ENCODE results near the gene PTDSS2. TPM values are rescaled to one million over a fixed set of nuclear protein-coding genes. Genes with fewer than 3 reads are reported as not detected.

PTDSS2 gene
- 30.9 and 31.2 TPM in 2 replicates for total RNA-seq

DNA sequence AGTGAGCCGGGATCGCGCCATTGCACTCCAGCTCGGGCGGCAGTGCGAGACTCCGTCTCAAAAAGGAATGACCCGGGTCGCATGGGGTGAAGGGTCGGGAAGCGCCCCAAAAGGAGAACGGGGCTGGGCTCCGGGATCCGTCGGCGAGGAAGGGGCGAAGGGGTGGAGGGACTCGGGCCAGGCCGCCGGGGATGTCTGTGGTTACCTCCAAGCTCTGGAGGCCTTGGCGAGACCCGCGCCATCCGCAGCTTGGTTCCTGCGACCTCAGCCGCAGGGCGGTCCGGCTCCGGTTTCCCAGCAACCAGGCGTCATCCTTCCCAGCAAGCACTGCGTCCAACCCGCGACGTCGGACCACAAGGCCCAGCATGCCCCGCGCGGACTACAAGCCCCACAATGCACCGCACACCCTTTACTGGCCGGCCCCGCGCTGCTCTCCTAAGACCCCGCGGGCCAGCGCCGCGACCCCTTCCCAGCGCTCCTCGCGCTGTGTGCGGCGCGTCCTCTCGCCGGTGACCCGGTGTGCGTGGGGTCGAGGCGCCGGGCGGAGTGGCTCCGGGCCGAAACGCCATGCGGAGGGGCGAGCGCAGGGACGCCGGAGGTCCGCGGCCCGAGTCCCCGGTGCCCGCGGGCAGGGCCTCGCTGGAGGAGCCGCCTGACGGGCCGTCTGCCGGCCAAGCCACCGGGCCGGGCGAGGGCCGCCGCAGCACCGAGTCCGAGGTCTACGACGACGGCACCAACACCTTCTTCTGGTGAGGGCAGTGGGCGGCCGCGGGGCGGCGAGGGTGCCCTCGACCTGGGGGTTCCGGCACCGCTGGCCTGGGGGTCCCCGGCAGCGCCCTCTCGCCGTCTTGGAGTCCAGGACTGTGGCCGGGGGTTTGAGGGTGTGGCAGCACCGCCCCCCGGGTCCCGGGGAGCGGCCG lies at the start of gene PTDSS2:
Gene PTDSS2, plus strand, starts transcription at position 391 of the 920 bp plus-strand sequence. Its CDS starts 177 bp downstream, at position 568.

DNA sequence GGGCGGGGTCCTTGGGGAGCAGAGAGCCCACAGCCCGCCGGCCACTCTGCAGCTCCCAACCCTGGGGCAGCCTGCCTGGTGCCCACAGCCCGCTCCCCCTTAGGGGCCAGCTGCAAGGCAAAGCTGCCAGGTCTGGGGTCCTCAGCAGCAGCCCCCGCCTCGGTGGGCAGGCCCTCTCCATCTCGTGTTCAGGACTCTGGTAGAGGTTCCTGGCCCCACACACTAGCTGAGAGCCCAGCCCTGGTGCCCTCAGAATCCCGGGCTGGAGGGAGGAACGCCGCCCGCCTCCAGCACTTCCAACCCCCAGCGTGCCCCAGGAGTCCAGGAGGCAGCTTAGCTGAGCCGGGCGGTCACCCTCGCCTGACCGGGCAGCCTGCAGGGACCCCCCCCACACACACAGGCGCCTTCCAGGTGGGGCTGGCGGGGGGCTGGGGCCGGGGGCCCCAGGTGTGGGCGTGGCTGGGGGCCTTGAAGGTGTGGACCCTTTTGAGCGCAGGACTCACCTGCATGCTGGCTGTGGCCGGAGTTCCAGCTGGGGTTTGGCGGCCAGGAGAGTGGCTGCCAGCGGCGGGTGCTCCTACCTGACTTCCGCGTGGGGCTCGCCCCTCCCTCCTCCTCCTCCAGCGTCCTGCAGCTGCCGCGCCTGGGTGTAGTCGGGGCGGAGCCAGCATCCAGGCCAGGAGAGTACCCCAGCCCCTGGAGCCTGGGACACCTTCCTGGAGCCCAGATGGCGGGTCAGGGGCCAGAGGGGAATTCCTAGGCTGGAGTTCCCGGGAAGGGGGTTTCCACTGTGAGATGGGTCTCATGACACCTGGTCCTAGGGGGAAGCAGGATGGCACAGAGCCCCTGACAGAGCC lies 8.4 kb upstream of the PTDSS2 start, which contains the start of gene ANO9:
Gene ANO9, minus strand, starts transcription at position 594 of the 857 bp plus-strand sequence. Its CDS starts 85 bp downstream, at position 509.

DNA sequence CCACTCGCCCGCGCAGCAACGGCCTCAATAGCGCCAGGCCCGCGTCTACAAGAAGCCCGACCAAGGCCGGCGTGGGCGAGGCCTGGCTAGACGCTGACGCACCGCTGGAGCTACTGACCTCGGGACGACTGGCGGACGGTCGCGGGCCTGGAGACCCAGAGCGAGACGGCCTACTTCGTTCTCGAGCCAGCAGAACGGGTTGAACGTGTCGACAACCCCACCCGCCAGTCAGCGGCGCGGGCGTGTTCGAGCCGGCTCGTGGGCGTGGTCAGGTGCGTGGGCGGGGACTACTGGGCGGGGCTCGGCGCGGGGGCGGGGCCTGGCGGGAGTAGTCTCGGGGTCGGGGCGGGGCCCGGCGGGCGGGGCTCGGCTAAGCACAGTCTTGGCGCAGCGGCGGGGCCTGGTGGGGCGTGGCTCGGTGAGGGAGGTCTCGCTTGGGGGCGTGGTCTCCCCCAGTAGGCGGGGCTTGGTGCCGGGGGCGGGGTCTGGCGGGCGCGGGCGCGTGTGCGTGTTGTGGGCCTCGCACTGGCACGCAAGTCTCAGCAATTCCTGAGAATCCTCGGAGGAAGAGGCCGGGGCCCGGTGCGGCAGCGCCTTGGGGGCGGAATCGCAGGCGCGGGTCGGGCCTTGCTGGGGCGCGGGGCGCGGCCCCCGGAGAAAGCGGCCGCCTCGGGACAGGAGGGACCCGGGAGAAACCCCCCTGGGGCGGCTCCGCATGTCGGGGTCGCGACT lies 57.1 kb downstream of the PTDSS2 start, which contains the start of gene RNH1:
Gene RNH1, minus strand, starts transcription at position 248 of the 732 bp plus-strand sequence. CDS start 5,080 bp downstream, outside the sequence.

DNA sequence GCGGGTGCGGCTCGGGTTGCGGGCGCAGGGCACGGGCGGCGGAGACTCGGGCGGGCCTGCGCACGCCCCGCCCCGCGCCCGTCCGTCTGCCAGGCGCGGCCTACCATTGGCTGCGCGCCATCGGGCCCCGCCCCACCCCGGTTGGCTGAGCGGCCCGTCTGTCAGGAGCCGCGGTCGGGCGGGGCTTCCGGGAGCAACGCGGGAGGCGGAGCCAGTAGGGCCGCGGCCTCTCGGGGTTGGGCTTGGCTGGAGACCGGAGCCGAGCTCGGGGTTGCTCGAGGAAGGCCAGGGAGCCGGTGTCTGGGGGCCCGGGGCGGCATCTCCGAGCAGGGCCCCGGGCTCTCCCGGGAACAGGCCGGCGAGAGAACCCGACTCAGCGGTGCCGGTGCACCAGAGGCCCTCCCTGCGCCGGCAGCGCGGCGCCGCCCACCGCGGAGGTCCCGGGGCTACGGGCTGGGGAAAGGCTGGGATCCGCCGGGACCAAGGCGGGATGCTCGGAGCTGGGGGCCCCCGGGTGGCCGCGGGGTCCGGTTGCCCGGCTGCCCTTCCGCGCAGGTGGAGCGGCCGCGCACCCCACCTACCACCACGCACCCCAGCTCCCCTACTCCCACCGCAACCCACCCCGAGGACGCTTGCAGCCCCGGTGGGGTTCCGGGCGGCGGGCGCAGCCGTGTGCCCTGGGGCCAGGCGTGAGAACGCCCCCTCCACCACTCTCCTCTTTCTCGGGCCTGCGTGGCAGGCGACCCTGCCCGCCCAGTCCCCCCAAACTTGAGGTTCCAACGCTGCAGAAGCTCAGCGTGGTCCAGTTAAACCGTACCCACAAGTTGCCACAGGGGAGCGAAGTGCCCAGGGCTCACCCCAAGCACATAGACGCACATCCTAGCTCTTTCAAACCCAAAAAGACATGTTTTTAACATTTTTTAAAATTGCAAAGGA lies 85.7 kb downstream of the PTDSS2 start, which contains the start of gene HRAS:
Gene HRAS, minus strand, starts transcription at position 58 of the 936 bp plus-strand sequence.

DNA sequence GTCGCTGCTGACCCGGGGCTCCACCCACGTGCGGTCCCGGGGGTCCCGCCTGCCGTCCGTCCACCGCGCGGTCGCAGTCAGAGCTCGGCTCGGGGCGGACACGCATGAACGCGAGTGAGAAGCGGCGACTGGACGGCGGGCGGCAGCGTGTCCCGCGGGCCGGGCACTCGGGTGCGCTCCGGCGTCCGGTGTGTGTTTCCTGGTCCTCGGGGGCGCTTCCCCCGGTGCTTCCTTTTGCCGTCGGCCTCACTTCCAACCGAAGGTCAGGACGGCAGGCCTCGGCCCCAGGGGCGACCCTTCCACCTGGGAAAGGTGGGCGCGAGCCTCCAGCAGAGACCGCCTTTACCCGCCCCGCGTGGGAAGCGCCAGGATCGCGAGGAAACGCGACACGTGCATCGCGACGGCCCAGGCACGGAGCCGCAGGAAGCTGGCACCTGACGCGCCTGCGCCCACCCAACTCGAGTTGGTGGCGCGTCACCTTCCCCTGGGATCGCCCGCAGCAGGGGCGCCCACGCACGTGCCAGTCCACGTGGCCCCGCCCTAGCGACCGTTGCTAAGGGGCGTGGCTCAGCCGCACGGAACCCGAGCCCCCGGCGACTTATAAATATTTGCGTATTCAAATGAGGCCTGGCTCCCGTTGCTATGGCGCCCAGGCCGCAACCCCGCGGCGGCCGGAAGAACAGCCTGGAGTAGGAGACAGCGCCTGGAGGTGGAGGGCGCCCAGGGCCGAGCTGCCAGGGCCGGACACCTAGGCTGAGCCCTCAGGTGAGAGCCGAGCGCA lies 87.0 kb downstream of the PTDSS2 start, which contains the start of gene LRRC56:
Gene LRRC56, plus strand, starts transcription at position 687 of the 781 bp plus-strand sequence. CDS start 3,158 bp downstream, outside the sequence.

Other genes starting within 250 kb of the PTDSS2 start
- 24.3 and 45.9 TPM in 2 replicates for gene BET1L, start 242.9 kb upstream of the PTDSS2 start, total RNA-seq
- gene RIC8A, start 242.6 kb upstream of the PTDSS2 start, total RNA-seq = 106 and 137 TPM in 2 replicates
- 4.8 and 8.4 TPM in 2 replicates for gene SIRT3, start 213.9 kb upstream of the PTDSS2 start, total RNA-seq
- 106 and 125 TPM in 2 replicates for gene PSMD13, start 213.3 kb upstream of the PTDSS2 start, total RNA-seq
- gene NLRP6, start 171.9 kb upstream of the PTDSS2 start, total RNA-seq = not detected in 2 replicates
- gene PGGHG, start 161.2 kb upstream of the PTDSS2 start, total RNA-seq = 11.6 and 21.6 TPM in 2 replicates
- not detected in 2 replicates for gene IFITM5, start 150.8 kb upstream of the PTDSS2 start, total RNA-seq
- 13.1 and 30.3 TPM in 2 replicates for gene IFITM2, start 142.5 kb upstream of the PTDSS2 start, total RNA-seq
- gene IFITM1, start 136.2 kb upstream of the PTDSS2 start, total RNA-seq = 0.42 and 11.6 TPM in 2 replicates
- 43.1 and 48.1 TPM in 2 replicates for gene IFITM3, start 129.4 kb upstream of the PTDSS2 start, total RNA-seq
- gene B4GALNT4, start 80.8 kb upstream of the PTDSS2 start, total RNA-seq = 8.0 and 10.0 TPM in 2 replicates
- 0.69 and 1.8 TPM in 2 replicates for gene PKP3, start 56.1 kb upstream of the PTDSS2 start, total RNA-seq
- 8.1 and 14.0 TPM in 2 replicates for gene SIGIRR, start 35.3 kb upstream of the PTDSS2 start, total RNA-seq
- not detected in 2 replicates for gene ANO9, start 8.3 kb upstream of the PTDSS2 start, total RNA-seq
- gene RNH1, start 57.0 kb downstream of the PTDSS2 start, total RNA-seq = 256 and 286 TPM in 2 replicates
- gene HRAS, start 85.3 kb downstream of the PTDSS2 start, total RNA-seq = 32.1 and 44.6 TPM in 2 replicates
- gene LRRC56, start 87.2 kb downstream of the PTDSS2 start, total RNA-seq = 0.89 and 1.0 TPM in 2 replicates
- 0.30 and 0.60 TPM in 2 replicates for gene LMNTD2, start 110.5 kb downstream of the PTDSS2 start, total RNA-seq
- 7.1 and 13.3 TPM in 2 replicates for gene RASSF7, start 110.7 kb downstream of the PTDSS2 start, total RNA-seq
- 22.3 and 41.2 TPM in 2 replicates for gene PHRF1, start 126.2 kb downstream of the PTDSS2 start, total RNA-seq
- gene IRF7, start 165.7 kb downstream of the PTDSS2 start, total RNA-seq = 5.9 and 6.5 TPM in 2 replicates
- not detected in 2 replicates for gene CDHR5, start 174.7 kb downstream of the PTDSS2 start, total RNA-seq
- not detected in 2 replicates for gene SCT, start 176.9 kb downstream of the PTDSS2 start, total RNA-seq
- gene DRD4, start 187.0 kb downstream of the PTDSS2 start, total RNA-seq = 0.09 TPM in 1 of 2 replicates, not detected in the other
- 22.6 and 31.6 TPM in 2 replicates for gene DEAF1, start 244.9 kb downstream of the PTDSS2 start, total RNA-seq
- 8.3 and 10.1 TPM in 2 replicates for gene TMEM80, start 245.5 kb downstream of the PTDSS2 start, total RNA-seq